Caco-2 (cell line): ENCODE measurements around the gene ATPAF2. TPM values are rescaled to one million over a fixed set of nuclear protein-coding genes. Genes with fewer than 3 reads are reported as not detected.
A peak's percentile ranks its signal among the peaks of the same experiment; 100 is the strongest.

ENCODE experiments used
- BruUV-seq: library from RNA; stranded (reverse); fragments of 400-500 nt; replicated peaks from 2 replicates; lab custom pipeline; 2021; lab: Mats Ljungman, UMichigan
- CTCF ChIA-PET: fragments of 300-600 bp; sonication (Branson Sonifier 250); formaldehyde crosslinking; loops from one replicate; lab custom pipeline; 2022; ENCODE audit warnings: antibody characterized with exemption; lab: Charles Lee
- POLR2A ChIA-PET: fragments of 300-600 bp; sonication (Branson Sonifier 250); formaldehyde crosslinking; loops from one replicate; lab custom pipeline; 2022; ENCODE audit warnings: antibody characterized with exemption; lab: Charles Lee
- DNase-seq, 2 experiments: peaks; one replicate each; pipeline versions ENCODE4 v3.0.0 to v3.0.0-alpha.2; 2020 to 2022
- H3K27me3 ChIP-seq: replicated peaks from 2 replicates; pipeline ENCODE4 v1.6.0; 2011; ENCODE audit warnings: low read length; ENCODE audit not compliant: control insufficient read depth, insufficient read depth
- H3K36me3 ChIP-seq: 2 replicates; pipeline ENCODE4 v1.5.1; 2011; ENCODE audit warnings: low read length; ENCODE audit not compliant: control insufficient read depth, insufficient read depth
- H3K4me1 ChIP-seq: fragments of 250-450 bp; sonication (Bioruptor Pico); 2 replicates; pipeline ENCODE4 v1.5.1; 2020; ENCODE audit warnings: mild to moderate bottlenecking
- H3K4me3 ChIP-seq: 2 replicates; pipeline ENCODE4 v1.5.1; 2011; ENCODE audit warnings: low read depth, mild to moderate bottlenecking, control low read depth, low read length
- H3K9me3 ChIP-seq: fragments of 250-450 bp; sonication (Bioruptor Pico); 2 replicates; pipeline ENCODE4 v1.5.1; 2020; ENCODE audit warnings: mild to moderate bottlenecking, moderate library complexity
- H3K27ac Mint-ChIP-seq: one replicate; pipeline ENCODE4 v1.8.0; 2022; ENCODE audit warnings: mixed read lengths; ENCODE audit not compliant: unreplicated experiment
- H3K27me3 Mint-ChIP-seq: one replicate; pipeline ENCODE4 v1.8.0; 2022; ENCODE audit warnings: mixed read lengths; ENCODE audit not compliant: insufficient read depth, unreplicated experiment
- H3K36me3 Mint-ChIP-seq: one replicate; pipeline ENCODE4 v1.8.0; 2022; ENCODE audit warnings: mild to moderate bottlenecking, mixed read lengths; ENCODE audit not compliant: insufficient read depth, unreplicated experiment
- H3K4me1 Mint-ChIP-seq: one replicate; pipeline ENCODE4 v1.8.0; 2022; ENCODE audit warnings: low read depth, mixed read lengths; ENCODE audit not compliant: unreplicated experiment
- H3K4me3 Mint-ChIP-seq: one replicate; pipeline ENCODE4 v1.8.0; 2022; ENCODE audit warnings: mild to moderate bottlenecking, moderate library complexity, mixed read lengths; ENCODE audit not compliant: unreplicated experiment
- H3K9me3 Mint-ChIP-seq: one replicate; pipeline ENCODE4 v1.8.0; 2022; ENCODE audit warnings: mixed read lengths; ENCODE audit not compliant: unreplicated experiment
- intact Hi-C: fragments of 100-400 bp; cut with micrococcal nuclease; formaldehyde crosslinking; loops from one replicate; pipeline ENCODE4 v1.10.0; 2022; ENCODE audit not compliant: unreplicated experiment
- total RNA-seq: library from RNA; stranded (reverse); gene quantifications from 2 replicates; pipeline ENCODE4 v1.2.3, GENCODE V29; 2022
- TF ChIP-seq, protein P1 (sequence below), 2 experiments: fragments of 200-600 bp in 1 of 2; IDR thresholded peaks; 1 replicate in 1 of 2; 2 replicates in 1 of 2; pipeline versions ENCODE4 v1.5.1 to v1.8.0; 2011 to 2022; ENCODE audit warnings: antibody characterized with exemption in 1 of 2, control low read depth in 1 of 2, inconsistent platforms in 1 of 2, low read depth in 1 of 2, low read length in 1 of 2, mild to moderate bottlenecking in 1 of 2, moderate library complexity in 1 of 2; ENCODE audit not compliant: insufficient read depth in 1 of 2, severe bottlenecking in 1 of 2, unreplicated experiment in 1 of 2

ATPAF2 gene
- total RNA-seq, 1 experiment from 2014 or later: 37.9 TPM

GRCh38 chr17:18037486-18037885 lies 1.5 kb downstream of the ATPAF2 start:
- no peaks in the 10 kb centered on the region for H3K36me3 ChIP-seq
- POLR2A ChIA-PET: no interaction called here
- peaks cover 19% of the 10 kb centered on the region for H3K4me1 ChIP-seq
- no peaks in the 10 kb centered on the region for H3K9me3 ChIP-seq
- Mint-ChIP-seq H3K27me3 (no peaks in the 10 kb centered on the region), H3K4me3 (peak overlapping the region; percentile 83), H3K4me1 (peaks cover 26% of the 10 kb centered on the region), H3K9me3 (no peaks in the 10 kb centered on the region), H3K27ac (no peak overlapping the region), H3K36me3 (peaks cover 9% of the 10 kb centered on the region)
- intact Hi-C loops: loop anchor here (5.0 to 10.0 kb wide), 2 partner anchors 65 to 223 kb away; partner anchors contain the start of genes DRC3 and TOM1L2
- CTCF ChIA-PET: no interaction called here
- no peak overlapping the region for H3K4me3 ChIP-seq
- no peaks in the 10 kb centered on the region for H3K27me3 ChIP-seq
- no peak for DNase-seq
- no TSS peak for BruUV-seq
- TF ChIP-seq, protein P1, sequence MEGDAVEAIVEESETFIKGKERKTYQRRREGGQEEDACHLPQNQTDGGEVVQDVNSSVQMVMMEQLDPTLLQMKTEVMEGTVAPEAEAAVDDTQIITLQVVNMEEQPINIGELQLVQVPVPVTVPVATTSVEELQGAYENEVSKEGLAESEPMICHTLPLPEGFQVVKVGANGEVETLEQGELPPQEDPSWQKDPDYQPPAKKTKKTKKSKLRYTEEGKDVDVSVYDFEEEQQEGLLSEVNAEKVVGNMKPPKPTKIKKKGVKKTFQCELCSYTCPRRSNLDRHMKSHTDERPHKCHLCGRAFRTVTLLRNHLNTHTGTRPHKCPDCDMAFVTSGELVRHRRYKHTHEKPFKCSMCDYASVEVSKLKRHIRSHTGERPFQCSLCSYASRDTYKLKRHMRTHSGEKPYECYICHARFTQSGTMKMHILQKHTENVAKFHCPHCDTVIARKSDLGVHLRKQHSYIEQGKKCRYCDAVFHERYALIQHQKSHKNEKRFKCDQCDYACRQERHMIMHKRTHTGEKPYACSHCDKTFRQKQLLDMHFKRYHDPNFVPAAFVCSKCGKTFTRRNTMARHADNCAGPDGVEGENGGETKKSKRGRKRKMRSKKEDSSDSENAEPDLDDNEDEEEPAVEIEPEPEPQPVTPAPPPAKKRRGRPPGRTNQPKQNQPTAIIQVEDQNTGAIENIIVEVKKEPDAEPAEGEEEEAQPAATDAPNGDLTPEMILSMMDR (IDR thresholded peaks at IDR 0.05; ENCODE audit: insufficient read depth in 1 of 2, low read depth in 1 of 2, low read length in 1 of 2, severe bottlenecking in 1 of 2, unreplicated experiment in 1 of 2): no peak

- BruUV-seq: no TSS peak
- POLR2A ChIA-PET: no interaction called here
Observed at GRCh38 chr17:18035704-18036103, 3.3 kb downstream of the ATPAF2 start.

GRCh38 chr17:18033442-18034099 lies 5.4 kb downstream of the ATPAF2 start:
- intact Hi-C loops: loop anchor here (1.0 to 10.0 kb wide), 7 partner anchors 46 to 351 kb away; no protein-coding TSS in a partner anchor
- H3K4me3 Mint-ChIP-seq: no peak overlapping the region
- TF ChIP-seq, protein P1 (IDR thresholded peaks at IDR 0.05; ENCODE audit: insufficient read depth in 1 of 2, low read depth in 1 of 2, low read length in 1 of 2, severe bottlenecking in 1 of 2, unreplicated experiment in 1 of 2): peak; percentile 75 to 81
- H3K36me3 ChIP-seq: no peaks in the 10 kb centered on the region
- BruUV-seq: no TSS peak
- no peak overlapping the region for H3K4me3 ChIP-seq
- H3K36me3 Mint-ChIP-seq: peaks cover 8% of the 10 kb centered on the region
- no peak overlapping the region for H3K27ac Mint-ChIP-seq
- no peaks in the 10 kb centered on the region for H3K27me3 Mint-ChIP-seq
- H3K4me1 ChIP-seq: peaks cover 11% of the 10 kb centered on the region
- POLR2A ChIA-PET: interaction anchor here (0.7 kb wide), 1 partner anchor 88 kb away, joined by 6 read pairs; no protein-coding TSS in a partner anchor
- CTCF ChIA-PET: interaction anchor here (0.6 to 1.7 kb wide), 12 partner anchors 15 to 252 kb away, joined by 3 to 19 read pairs (median 4); partner anchors contain the start of genes DRC3 and TOM1L2
- H3K27me3 ChIP-seq: no peaks in the 10 kb centered on the region
- H3K4me1 Mint-ChIP-seq: peaks cover 14% of the 10 kb centered on the region
- H3K9me3 Mint-ChIP-seq: no peaks in the 10 kb centered on the region
- H3K9me3 ChIP-seq: no peaks in the 10 kb centered on the region
- DNase-seq: peak; percentile 66 to 75

More at GRCh38 chr17:18035704-18036103, 3.3 kb downstream of the ATPAF2 start:
- Mint-ChIP-seq H3K36me3 (peaks cover 14% of the 10 kb centered on the region), H3K9me3 (no peaks in the 10 kb centered on the region), H3K4me1 (peaks cover 18% of the 10 kb centered on the region), H3K4me3 (no peak overlapping the region), H3K27me3 (no peaks in the 10 kb centered on the region), H3K27ac (no peak overlapping the region)
- H3K4me1 ChIP-seq: peaks cover 19% of the 10 kb centered on the region
- CTCF ChIA-PET: interaction anchor here (0.9 to 1.4 kb wide), 3 partner anchors 30 to 145 kb away, joined by 3 read pairs; partner anchors contain the start of genes DRC3 and TOM1L2
- no peak overlapping the region for H3K4me3 ChIP-seq
- TF ChIP-seq, protein P1 (IDR thresholded peaks at IDR 0.05; ENCODE audit: insufficient read depth in 1 of 2, low read depth in 1 of 2, low read length in 1 of 2, severe bottlenecking in 1 of 2, unreplicated experiment in 1 of 2): no peak
- no peaks in the 10 kb centered on the region for H3K27me3 ChIP-seq
- no peaks in the 10 kb centered on the region for H3K9me3 ChIP-seq
- intact Hi-C loops: loop anchor here (5.0 to 10.0 kb wide), 2 partner anchors 63 to 221 kb away; partner anchors contain the start of genes DRC3 and TOM1L2
- no peaks in the 10 kb centered on the region for H3K36me3 ChIP-seq
- no peak for DNase-seq
